GM19324 (cell line): Measurements from ENCODE around the gene RFC4.
"Not testable (repeated sequence)": the region's sequence is repeated elsewhere in the genome, so short reads cannot be mapped to it uniquely, and the experiment has no call there.

ENCODE experiments used
- ATAC-seq: cut with Tn5 transposase; IDR thresholded peaks from one replicate; pipeline ENCODE4 v1.9.1; 2021; ENCODE audit warnings: mild to moderate bottlenecking, moderate library complexity; ENCODE audit not compliant: unreplicated experiment, low FRiP score

Gene RFC4

GRCh38 chr3:186806089-186807055 is at the start of gene RFC4:
Gene RFC4 (minus strand): TSS chr3:186806482. CDS start chr3:186804713, 1,769 bp downstream.
- ATAC-seq = peak; percentile 91

GRCh38 chr3:186854954-186855353 is 48.7 kb upstream of the RFC4 start:
- ATAC-seq = no peak

- no peak for ATAC-seq
Measured at GRCh38 chr3:186854146-186854545, 47.9 kb upstream of the RFC4 start.

- ATAC-seq = no peak
Measured at GRCh38 chr3:186852994-186853393, 46.7 kb upstream of the RFC4 start.

GRCh38 chr3:186851835-186852234 is 45.6 kb upstream of the RFC4 start:
- not testable (repeated sequence) for ATAC-seq

GRCh38 chr3:186849374-186849975 is 43.2 kb upstream of the RFC4 start:
- no peak for ATAC-seq

GRCh38 chr3:186847437-186847836 is 41.2 kb upstream of the RFC4 start:
- no peak for ATAC-seq

- no peak for ATAC-seq
Measured at GRCh38 chr3:186845756-186846155, 39.5 kb upstream of the RFC4 start.

- no peak for ATAC-seq
Measured at GRCh38 chr3:186844908-186845307, 38.6 kb upstream of the RFC4 start.

- ATAC-seq = no peak
Measured at GRCh38 chr3:186843039-186843432, 36.8 kb upstream of the RFC4 start.

- ATAC-seq = no peak
Measured at GRCh38 chr3:186842426-186843038, 36.2 kb upstream of the RFC4 start, which contains the start of gene ADIPOQ. Gene ADIPOQ (plus strand): TSS chr3:186842710. CDS start chr3:186853059, 10,349 bp downstream.

GRCh38 chr3:186841620-186842019 is 35.3 kb upstream of the RFC4 start:
- no peak for ATAC-seq

- ATAC-seq = no peak
Measured at GRCh38 chr3:186839874-186840641, 33.8 kb upstream of the RFC4 start.

GRCh38 chr3:186832276-186832675 is 26.0 kb upstream of the RFC4 start:
- ATAC-seq = no peak

GRCh38 chr3:186831798-186832197 is 25.5 kb upstream of the RFC4 start:
- ATAC-seq = no peak

- no peak for ATAC-seq
Measured at GRCh38 chr3:186828340-186828739, 22.1 kb upstream of the RFC4 start.

GRCh38 chr3:186826976-186827857 is 20.9 kb upstream of the RFC4 start:
- ATAC-seq = peak; percentile 88

GRCh38 chr3:186826410-186826975 is 20.2 kb upstream of the RFC4 start:
- no peak for ATAC-seq

GRCh38 chr3:186825872-186826409 is 19.7 kb upstream of the RFC4 start:
- ATAC-seq = no peak
